Parathyroid adenoma (tissue), 2 donors: ENCODE data around the gene MYEF2.

Source experiments
- H2AFZ ChIP-seq: fragments of 300-600 bp; sonication (generic); one replicate; pipeline ENCODE4 v1.7.0; 2017; ENCODE audit warnings: antibody characterized with exemption, mild to moderate bottlenecking
- H3K27ac ChIP-seq: fragments of 300-600 bp; sonication (generic); one replicate; pipeline ENCODE4 v1.7.0; 2017
- H3K27me3 ChIP-seq: fragments of 300-600 bp; sonication (generic); one replicate; pipeline ENCODE4 v1.7.0; 2017; ENCODE audit warnings: low read length; ENCODE audit not compliant: control insufficient read depth, insufficient read depth
- H3K36me3 ChIP-seq: fragments of 300-600 bp; sonication (generic); one replicate; pipeline ENCODE4 v1.7.0; 2017; ENCODE audit warnings: low read length; ENCODE audit not compliant: control insufficient read depth, insufficient read depth
- H3K4me1 ChIP-seq: fragments of 300-600 bp; sonication (generic); one replicate; pipeline ENCODE4 v1.7.0; 2017; ENCODE audit warnings: control low read depth
- H3K4me2 ChIP-seq: fragments of 300-600 bp; sonication (generic); one replicate; pipeline ENCODE4 v1.7.0; 2017; ENCODE audit warnings: low read length
- H3K4me3 ChIP-seq: fragments of 300-600 bp; sonication (generic); one replicate; pipeline ENCODE4 v1.7.0; 2017; ENCODE audit warnings: low read depth, low read length
- H3K79me2 ChIP-seq: fragments of 300-600 bp; sonication (generic); one replicate; pipeline ENCODE4 v1.7.0; 2017; ENCODE audit warnings: control low read depth
- H3K9ac ChIP-seq: fragments of 300-600 bp; sonication (generic); one replicate; pipeline ENCODE4 v1.7.0; 2017; ENCODE audit warnings: mild to moderate bottlenecking
- H3K9me3 ChIP-seq: fragments of 300-600 bp; sonication (generic); one replicate; pipeline ENCODE4 v1.7.0; 2017; ENCODE audit warnings: low read length; ENCODE audit not compliant: control insufficient read depth
- CTCF ChIP-seq: fragments of 300-600 bp; sonication (generic); IDR thresholded peaks from one replicate; pipeline ENCODE4 v1.7.0; 2017; ENCODE audit warnings: antibody characterized with exemption, mild to moderate bottlenecking
- donor health status: primary hyperparathyroidism.

The MYEF2 gene

GRCh38 chr15:48143856-48144255 is 34.2 kb downstream of the MYEF2 start:
- Histone ChIP-seq H3K27me3 (no peaks in the 10 kb centered on the region), H3K4me2 (no peak overlapping the region), H3K4me3 (no peak overlapping the region), H3K79me2 (no peaks in the 10 kb centered on the region), H3K9ac (no peak overlapping the region), H2AFZ (no peak overlapping the region), H3K4me1 (no peaks in the 10 kb centered on the region), H3K36me3 (no peaks in the 10 kb centered on the region), H3K27ac (no peak overlapping the region), H3K9me3 (no peaks in the 10 kb centered on the region)
- TF ChIP-seq CTCF, result no peak

GRCh38 chr15:48132874-48133273 is 45.2 kb downstream of the MYEF2 start:
- no peak overlapping the region for H3K4me3 ChIP-seq
- H3K9me3 ChIP-seq, result no peaks in the 10 kb centered on the region
- TF ChIP-seq CTCF, result no peak
- H3K36me3 ChIP-seq, result no peaks in the 10 kb centered on the region
- no peaks in the 10 kb centered on the region for H3K27me3 ChIP-seq
- no peaks in the 10 kb centered on the region for H3K79me2 ChIP-seq
- H2AFZ ChIP-seq, result no peak overlapping the region
- no peak overlapping the region for H3K4me2 ChIP-seq
- H3K27ac ChIP-seq, result no peak overlapping the region
- H3K4me1 ChIP-seq, result no peaks in the 10 kb centered on the region
- H3K9ac ChIP-seq, result no peak overlapping the region

- no peak for TF ChIP-seq CTCF
- no peaks in the 10 kb centered on the region for H3K27me3 ChIP-seq
Measured at GRCh38 chr15:48131324-48131723, 46.8 kb downstream of the MYEF2 start.

GRCh38 chr15:48126667-48127355 is 51.3 kb downstream of the MYEF2 start:
- Histone ChIP-seq H3K27ac (no peak overlapping the region), H3K79me2 (no peaks in the 10 kb centered on the region), H2AFZ (no peak overlapping the region), H3K27me3 (no peaks in the 10 kb centered on the region), H3K4me2 (no peak overlapping the region), H3K36me3 (no peaks in the 10 kb centered on the region), H3K4me1 (no peaks in the 10 kb centered on the region), H3K9ac (no peak overlapping the region), H3K4me3 (no peak overlapping the region), H3K9me3 (no peaks in the 10 kb centered on the region)
- TF ChIP-seq CTCF, result no peak

More at GRCh38 chr15:48131324-48131723, 46.8 kb downstream of the MYEF2 start:
- H3K4me1 ChIP-seq, result no peaks in the 10 kb centered on the region
- H3K4me3 ChIP-seq, result no peak overlapping the region
- no peak overlapping the region for H2AFZ ChIP-seq
- H3K36me3 ChIP-seq, result no peaks in the 10 kb centered on the region
- no peaks in the 10 kb centered on the region for H3K9me3 ChIP-seq
- H3K79me2 ChIP-seq, result no peaks in the 10 kb centered on the region
- no peak overlapping the region for H3K9ac ChIP-seq
- no peak overlapping the region for H3K27ac ChIP-seq
- no peak overlapping the region for H3K4me2 ChIP-seq

- H3K4me2 ChIP-seq, result no peak overlapping the region
- TF ChIP-seq CTCF, result no peak
- no peak overlapping the region for H3K4me3 ChIP-seq
- no peak overlapping the region for H2AFZ ChIP-seq
- no peaks in the 10 kb centered on the region for H3K79me2 ChIP-seq
- no peaks in the 10 kb centered on the region for H3K36me3 ChIP-seq
- no peaks in the 10 kb centered on the region for H3K9me3 ChIP-seq
- no peaks in the 10 kb centered on the region for H3K27me3 ChIP-seq
- H3K27ac ChIP-seq, result no peak overlapping the region
- H3K4me1 ChIP-seq, result no peaks in the 10 kb centered on the region
- no peak overlapping the region for H3K9ac ChIP-seq
Measured at GRCh38 chr15:48121849-48122248, 56.2 kb downstream of the MYEF2 start.
